Prostate gland (tissue), 2 donors: ENCODE results near the gene DLG2.

Source experiments
- CTCF ChIP-seq, 4 experiments: fragments of 200-600 bp in 2 of 4; fragments of 450-650 bp in 2 of 4; sonication (generic) in 2 of 4; IDR thresholded peaks; 1 replicate in 3 of 4; 2 replicates in 1 of 4; pipeline ENCODE4 v1.5.1; 2016 to 2019; ENCODE audit warnings: antibody characterized with exemption in 4 of 4, mild to moderate bottlenecking in 2 of 4, moderate library complexity in 2 of 4
- POLR2AphosphoS5 ChIP-seq: sonication (generic); formaldehyde crosslinking; IDR thresholded peaks from one replicate; pipeline ENCODE4 v1.6.1; 2017; ENCODE audit warnings: antibody characterized with exemption

- TF ChIP-seq CTCF (IDR thresholded peaks at IDR 0.05), result no peak
- no peak for TF ChIP-seq POLR2AphosphoS5
These were observed 36.1 kb upstream of the DLG2 start for GRCh38 chr11:85663080-85663752.
